ENCODE data around the gene ERCC1.

DNA sequence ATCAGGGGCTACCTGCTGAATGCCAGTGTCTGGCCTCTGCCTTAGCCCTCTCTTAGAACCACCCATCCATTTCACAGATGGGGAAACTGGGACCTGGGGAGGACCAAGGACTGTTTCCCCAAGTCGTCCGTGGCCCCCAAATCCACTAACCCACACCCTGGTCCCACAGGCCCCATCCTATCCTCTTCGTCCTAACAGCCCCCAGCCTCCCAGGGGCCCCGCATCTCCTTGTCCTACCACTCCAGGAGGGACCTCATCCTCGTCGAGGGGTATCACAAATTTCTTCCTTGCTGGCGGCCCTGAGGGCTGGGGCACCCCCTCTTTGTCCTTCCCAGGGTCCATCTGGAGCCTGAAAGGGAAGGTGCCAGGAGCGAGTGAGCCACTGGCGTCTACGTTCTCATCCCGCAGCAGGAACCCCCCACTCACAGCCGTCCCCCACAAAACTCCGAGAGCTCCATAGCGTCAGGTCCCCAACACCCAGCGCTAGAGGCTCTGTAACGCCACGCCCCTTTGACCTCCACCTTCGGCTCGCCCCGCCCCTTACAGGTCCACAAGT is 606 bp downstream of the ERCC1 start:
- TF ChIP-seq, protein P1, sequence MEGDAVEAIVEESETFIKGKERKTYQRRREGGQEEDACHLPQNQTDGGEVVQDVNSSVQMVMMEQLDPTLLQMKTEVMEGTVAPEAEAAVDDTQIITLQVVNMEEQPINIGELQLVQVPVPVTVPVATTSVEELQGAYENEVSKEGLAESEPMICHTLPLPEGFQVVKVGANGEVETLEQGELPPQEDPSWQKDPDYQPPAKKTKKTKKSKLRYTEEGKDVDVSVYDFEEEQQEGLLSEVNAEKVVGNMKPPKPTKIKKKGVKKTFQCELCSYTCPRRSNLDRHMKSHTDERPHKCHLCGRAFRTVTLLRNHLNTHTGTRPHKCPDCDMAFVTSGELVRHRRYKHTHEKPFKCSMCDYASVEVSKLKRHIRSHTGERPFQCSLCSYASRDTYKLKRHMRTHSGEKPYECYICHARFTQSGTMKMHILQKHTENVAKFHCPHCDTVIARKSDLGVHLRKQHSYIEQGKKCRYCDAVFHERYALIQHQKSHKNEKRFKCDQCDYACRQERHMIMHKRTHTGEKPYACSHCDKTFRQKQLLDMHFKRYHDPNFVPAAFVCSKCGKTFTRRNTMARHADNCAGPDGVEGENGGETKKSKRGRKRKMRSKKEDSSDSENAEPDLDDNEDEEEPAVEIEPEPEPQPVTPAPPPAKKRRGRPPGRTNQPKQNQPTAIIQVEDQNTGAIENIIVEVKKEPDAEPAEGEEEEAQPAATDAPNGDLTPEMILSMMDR (IDR thresholded peaks at IDR 0.05) = no peak
- no peak for TF ChIP-seq POLR2A (IDR thresholded peaks at IDR 0.05)

All from adrenal gland (tissue), 5 donors.